Hematopoietic multipotent progenitor cell (in vitro differentiated cells): Measurements from ENCODE around the gene ADISSP. TPM values are rescaled to one million over a fixed set of nuclear protein-coding genes. Genes with fewer than 3 reads are reported as not detected.
"Not testable (repeated sequence)": the region's sequence is repeated elsewhere in the genome, so short reads cannot be mapped to it uniquely, and the experiment has no call there.

Source experiments
- DNase-seq, 3 donors: peaks; one replicate each; pipeline ENCODE4 v3.0.0-alpha.2; 2011 to 2015; ENCODE audit warnings: low read depth in 2 of 3, low spot score in 2 of 3
- total RNA-seq: library from RNA; depleted of rRNA; stranded (reverse); fragments of >200 nt; gene quantifications from one replicate; pipeline ENCODE4 v1.2.3, GENCODE V29; 2012

Gene ADISSP
- total RNA-seq, 1 donor: 40.9 TPM

DNA sequence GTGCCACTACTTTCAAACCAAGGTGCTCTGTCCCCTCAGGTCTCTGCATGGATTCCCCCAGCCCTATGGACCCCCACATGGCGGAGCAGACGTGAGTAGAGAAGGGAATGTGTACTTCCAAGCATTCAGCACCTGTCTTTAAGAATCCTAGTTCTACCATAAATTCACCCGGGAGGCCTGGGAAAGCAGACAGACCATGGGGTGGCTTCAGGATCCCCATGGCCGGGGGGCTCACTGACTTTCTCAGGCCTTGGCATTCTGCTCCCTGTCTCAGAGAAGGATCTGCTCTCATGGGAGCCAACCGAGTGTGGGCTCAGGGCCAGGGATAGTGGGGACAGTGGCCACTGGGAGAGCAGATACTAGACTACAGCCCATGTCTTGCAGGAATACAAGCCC, 30.8 kb upstream of the ADISSP start:
- no peak for DNase-seq

DNA sequence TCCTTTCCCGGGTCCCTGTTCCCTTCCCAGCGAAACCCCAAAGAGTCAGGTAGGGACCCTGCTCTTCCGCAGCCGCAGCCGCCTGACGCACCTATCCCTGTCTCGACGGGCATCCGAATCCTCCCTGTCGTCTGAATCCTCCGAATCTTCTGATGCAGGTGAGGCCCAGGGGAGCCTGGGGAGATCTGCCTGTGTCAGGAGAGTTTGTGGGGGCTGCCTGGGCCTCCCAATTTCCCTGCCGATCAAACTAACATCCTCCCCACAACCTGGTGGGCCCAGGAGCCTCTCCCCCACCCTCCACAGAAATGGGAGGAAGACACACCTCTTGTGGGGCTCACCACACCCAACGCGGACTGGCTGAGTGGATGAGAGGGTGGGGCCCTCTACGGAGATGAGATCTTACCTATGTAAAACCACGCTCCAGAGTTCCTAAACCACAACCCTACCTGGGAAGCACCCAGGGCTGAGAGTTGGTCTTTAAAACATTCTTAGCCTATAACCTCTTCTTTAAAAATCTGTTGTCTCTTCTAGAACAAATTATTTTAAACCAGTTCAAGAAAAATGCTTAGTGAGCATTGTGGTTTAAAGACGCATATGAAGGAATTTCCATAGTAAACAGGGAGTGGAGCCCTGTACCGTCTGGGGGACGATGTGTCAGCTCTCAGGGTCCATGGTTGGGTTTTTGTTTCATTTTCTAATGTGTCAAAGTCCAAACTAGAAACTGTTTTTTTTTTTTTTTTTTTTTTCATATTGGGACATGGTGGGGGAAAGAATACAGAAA, 30.2 kb upstream of the ADISSP start:
- no peak for DNase-seq

DNA sequence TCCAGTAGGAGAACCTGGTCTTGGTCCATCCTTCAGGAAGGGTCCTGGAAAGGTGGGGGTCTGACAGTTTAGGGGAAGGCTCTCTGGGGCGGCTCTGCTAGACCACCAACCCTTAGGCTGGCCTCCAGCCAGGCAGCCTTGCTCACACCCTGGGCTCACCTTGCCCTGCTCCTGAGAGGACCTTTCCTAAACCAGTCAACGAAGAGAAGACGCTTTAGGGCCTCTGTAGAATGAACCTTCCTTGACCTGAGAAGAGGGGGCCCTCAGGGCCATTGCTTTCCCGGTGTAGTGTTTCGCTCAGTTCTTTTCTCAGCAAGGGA, 29.6 kb upstream of the ADISSP start:
- DNase-seq: no peak

DNA sequence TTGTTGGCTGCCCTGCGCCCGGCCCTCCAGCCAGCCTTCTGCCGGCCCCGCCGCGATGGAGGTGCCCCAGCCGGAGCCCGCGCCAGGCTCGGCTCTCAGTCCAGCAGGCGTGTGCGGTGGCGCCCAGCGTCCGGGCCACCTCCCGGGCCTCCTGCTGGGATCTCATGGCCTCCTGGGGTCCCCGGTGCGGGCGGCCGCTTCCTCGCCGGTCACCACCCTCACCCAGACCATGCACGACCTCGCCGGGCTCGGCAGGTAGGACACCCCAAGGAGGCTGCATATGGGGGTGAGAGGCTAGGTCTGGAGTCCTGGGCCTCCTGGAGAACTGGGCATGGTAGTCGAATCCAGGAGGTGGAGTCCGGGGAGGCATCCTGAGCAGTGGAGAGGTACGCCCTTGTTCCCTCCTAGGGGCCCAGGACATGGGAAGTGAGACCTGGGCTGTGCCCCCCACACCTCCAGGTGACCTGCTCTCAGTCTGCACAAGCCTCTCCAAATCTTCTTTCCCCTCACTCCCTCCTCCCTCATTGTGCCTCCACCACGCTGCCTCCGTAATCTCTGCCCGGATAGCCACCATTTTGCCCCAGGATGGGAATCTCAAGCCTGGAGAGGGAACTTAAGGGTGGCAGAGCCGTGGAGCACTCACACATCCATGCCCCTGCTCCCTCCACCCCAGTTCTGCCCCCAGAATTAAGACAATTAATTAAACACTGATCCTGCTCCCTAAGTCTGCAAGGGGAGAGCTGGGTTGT, 29.1 kb upstream of the ADISSP start:
- no peak for DNase-seq

DNA sequence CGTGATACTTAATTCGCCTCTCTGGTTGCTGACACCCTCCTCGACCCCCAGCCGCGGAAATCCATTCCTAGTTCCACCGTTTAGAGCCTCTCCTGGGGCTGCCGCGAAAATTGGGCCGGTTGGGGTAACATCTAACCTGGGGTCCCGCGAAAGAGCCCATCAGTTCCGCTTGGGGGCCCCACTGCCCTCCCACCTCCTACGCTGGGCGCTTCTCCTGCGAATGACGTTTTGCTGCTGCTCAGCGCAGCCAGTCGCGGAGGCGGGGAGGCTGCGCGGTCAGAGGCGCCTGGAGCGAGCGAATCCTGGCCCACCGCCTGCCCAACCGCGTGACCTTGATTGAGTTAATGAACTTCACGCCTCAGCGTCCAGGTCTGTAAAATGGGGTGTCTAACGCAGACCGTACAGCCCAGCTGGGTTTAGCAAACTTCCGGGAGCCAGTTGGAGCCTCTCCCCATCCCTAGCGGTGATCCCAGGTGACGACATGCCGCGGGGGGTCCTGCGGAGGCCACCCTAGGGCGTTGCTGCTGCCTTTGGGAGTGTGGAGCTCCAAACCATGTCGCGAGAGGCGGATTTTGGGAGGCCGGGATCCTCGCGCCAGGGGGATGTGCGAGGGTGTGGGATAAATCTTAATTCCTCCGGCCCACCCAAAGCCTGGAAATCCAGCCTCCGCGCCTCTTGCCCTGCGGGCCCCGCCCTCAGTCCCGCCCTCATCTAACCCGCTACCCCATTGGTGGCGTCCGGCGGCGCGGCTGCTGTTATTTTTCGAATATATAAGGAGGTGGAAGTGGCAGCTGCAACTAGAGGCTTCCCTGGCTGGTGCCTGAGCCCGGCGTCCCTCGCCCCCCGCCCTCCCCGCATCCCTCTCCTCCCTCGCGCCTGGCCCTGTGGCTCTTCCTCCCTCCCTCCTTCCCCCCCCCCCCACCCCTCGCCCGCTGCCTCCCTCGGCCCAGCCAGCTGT, 28.2 kb upstream of the ADISSP start, which contains the start of gene CDC25B:
TSS of gene CDC25B (plus strand) at position 800 of the 958 bp plus-strand sequence. CDS start 222 bp downstream, outside the sequence.
- DNase-seq: peak; percentile 71 to 91 (median 81)

DNA sequence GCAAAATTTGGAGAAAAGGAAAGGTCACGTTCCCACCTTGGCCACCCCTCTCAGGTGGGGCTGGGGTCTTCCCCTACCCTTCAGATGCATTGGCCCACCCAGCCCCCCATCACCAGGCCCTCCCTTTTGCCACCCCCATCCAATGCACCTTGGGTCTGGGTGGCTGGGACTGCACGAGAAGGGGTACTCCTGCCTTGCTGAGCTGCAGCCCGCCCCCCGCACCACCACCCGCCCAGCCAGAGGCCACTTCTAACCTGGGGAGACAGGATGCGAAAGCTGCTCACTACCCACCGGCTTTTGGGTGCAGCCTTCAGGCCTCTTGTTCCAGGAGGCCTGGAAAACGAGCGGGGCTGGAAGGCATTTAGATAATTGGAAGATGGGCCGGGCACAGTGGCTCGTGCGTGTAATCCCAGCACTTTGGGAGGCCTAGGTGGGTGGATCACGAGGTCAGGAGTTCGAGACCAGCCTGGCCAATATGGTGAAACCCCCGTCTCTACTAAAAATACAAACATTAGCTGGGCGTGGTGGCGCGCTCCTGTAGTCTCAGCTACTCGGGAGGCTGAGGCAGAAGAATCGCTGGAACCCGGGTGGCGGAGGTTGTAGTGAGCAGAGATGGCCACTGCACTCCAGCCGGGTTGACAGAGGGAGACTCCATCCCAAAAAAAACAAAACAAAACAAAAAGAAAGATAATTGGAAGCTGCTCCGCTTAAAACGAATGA, 27.3 kb upstream of the ADISSP start:
- no peak for DNase-seq

DNA sequence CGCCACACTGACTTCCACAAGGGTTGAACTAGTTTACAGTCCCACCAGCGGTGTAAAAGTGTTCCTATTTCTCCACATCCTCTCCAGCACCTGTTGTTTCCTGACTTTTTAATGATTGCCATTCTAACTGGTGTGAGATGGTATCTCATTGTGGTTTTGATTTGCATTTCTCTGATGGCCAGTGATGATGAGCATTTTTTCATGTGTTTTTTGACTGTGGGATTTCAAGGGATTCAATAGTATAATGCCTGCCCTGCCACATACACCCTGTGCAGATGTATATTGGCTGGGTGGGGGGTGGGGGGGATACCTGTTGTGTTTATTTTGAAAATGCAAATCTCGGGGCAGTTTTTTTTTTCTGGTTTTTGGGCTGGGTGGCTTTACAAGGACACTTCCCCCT, 26.6 kb upstream of the ADISSP start:
- not testable (repeated sequence) for DNase-seq

DNA sequence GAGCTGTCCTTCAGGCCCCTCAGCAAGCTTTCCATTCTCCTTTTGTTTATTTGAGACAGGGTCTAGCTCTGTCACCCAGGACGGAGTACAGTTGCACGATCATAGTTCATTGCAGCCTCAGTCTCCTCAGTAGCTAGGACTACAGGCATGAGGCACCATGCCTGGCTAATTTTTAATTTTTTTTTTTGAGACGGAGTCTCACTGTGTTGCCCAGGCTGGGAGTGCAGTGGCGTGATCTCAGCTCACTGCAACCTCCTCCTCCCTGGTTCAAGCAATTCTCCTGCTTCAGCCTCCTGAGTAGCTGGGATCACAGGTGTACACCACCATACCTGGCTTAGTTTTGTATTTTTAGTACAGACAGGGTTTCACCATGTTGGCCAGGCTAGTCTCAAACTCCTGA, 21.6 kb upstream of the ADISSP start:
- DNase-seq: not testable (repeated sequence)

DNA sequence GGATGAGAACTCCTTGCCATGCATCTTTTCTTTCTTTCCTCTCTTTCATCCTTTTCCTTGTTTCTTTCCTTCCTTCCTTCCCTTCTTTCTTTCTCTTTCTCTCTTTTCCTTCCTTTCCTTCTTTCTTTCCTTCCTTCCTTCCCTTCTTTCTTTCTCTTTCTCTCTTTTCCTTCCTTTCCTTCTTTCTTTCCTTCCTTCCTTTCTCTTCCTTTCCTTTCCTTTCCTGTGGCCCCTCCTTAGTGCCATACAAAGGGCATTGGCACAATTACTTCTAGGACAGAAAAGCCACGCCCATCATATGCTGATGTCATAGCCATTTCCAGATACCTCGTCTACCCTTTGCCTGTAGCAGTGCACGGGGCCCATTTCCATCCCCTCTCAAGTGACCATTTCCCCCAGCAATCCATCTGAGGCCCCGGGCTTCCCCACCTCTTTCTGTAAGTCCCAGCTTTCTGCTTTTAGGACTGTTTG, 21.2 kb upstream of the ADISSP start:
- no peak for DNase-seq

DNA sequence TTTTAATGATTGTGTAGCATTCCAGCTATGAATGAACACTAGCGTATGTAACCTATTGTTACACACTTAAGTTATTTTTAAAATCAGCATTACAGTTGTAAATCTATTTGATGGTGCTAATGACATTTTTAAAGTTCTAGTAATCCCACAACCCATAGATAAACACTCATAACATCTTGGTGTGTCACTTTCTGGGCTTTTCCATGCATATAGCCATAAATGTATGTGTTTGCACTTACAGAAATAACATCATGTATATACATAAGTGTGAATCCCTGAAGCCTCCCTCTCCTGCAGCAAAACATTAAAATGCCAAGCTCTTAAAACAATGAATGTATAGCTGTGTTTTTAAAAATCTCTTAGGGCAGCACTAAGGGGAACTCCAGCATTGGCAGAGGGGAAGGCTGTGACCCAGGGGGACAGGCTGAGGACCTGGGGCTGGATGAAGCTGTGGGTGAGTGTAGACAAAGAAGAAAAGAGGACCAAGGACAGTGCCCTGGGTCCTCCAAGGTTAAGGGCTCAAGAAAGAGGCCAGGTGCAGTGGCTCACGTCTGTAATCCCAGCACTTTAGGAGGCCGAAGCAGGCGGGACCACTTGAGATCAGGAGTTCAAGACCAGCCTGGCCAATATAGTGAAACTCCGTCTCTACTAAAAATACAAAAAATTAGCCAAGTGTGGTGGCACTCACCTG, 19.9 kb upstream of the ADISSP start:
- no peak for DNase-seq

DNA sequence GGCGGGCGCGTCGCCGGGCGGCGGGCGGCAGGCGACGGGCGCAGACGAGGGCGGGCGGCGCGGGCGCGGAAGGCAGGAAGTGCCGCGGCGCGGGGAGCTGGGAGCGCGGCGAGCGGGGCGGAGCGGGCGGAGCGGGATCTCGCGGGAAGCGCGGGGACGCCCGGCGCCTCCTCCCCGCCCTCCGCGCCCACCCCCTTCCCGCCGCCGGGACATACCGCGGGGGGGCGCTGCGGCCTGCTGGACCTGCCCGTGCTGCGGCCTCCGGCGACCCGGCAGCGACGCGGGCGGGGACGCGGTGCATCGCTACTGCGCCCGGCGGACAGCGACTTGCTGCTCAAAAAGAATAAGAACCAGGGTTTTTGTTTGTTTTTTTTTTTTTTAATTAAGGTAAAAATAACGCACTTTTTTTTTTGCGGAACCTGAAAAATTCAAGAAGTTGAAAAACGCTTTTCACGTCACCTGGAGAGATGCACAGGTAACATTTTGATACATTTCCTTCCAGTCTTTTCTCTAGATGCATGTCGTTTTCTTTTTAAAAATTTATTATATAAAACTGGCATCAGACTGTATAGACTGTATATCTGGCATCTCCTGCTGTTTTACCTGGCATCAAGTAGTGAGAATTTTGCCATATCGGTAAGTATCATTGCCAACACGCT, 19.2 kb upstream of the ADISSP start, which contains the start of gene CENPB:
TSS of gene CENPB (minus strand) at position 76 of the 659 bp plus-strand sequence. CDS start 257 bp downstream, outside the sequence.
- peak; percentile 77 to 89 (median 87) for DNase-seq

DNA sequence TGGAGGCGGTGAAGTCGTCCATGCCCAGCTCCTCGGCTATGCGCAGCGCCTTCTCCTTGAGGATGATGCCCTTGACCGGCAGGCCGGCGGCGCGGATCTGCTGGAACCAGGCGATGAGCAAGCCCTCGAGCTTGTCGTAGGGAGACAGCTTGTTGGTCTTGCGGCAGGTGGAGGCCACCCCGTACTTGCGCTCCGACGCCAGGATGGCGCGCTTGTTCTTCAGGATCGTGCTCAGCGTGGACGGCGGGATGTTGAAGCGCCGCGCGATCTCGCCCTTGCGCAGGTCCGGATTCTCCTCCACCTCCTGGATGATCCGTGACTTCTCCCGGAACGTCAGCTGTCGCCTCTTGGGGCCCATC, 18.6 kb upstream of the ADISSP start:
- DNase-seq: peak in 1 of 3 donors; percentile 49

DNA sequence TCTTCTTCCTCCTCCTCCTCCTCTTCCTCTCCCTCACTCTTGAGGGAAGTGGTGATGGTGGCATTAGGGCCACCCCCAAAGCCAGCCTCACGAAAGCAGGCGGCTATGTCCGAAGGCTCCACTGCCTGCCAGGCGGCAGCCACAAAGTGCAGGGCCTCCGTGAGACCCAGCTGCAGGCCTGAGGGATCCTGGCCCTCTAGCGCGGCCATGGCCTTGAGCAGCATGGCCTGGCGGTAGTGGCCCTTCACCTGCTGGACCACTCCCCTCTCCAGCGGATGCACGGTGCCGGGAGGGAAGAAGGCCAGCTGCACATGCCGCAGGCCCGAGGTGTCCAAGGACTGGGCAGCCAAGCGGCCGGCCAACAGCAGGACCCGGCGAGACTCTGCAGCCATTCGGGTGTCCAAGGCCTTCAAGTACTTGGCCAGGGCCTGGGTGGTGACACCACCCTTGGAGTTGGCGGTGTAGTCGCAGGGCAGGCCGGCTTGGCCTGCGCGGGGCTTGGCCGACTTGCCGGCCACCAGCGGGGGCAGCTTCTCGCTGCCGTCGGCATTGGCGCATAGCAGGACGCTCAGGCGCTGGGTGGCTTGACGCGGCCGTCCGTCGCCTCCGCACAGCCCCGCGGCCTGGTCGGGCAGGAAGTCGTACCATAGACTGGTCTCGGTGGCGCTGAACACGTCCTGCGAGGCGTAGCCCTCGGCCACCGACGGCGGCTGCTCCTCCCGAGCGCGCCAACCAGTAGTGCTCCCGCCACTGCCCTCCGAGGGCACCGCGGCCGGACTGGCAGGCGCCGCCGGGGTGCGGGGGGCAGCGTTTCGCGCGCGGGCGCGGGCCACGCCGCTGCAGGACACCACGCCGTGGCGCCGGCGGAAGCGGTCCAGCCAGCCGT, 17.9 kb upstream of the ADISSP start:
- DNase-seq: no peak

DNA sequence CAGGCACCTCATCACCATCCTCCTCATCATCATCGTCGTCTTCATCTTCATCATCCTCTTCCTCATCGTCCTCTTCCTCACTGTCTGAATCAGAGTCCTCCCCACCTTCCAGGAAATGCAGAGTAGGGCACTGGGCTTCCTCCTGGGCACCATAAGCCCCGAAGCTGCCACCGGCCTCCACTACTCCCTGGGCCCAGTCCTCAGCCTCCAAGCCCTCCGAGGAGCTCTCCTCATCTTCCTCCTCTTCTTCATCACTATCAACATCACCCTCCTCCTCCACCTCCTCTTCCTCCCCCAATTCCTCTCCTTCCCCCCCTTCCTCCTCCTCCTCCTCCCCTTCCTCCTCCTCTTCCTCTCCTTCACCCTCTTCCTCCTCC, 17.3 kb upstream of the ADISSP start:
- no peak for DNase-seq

DNA sequence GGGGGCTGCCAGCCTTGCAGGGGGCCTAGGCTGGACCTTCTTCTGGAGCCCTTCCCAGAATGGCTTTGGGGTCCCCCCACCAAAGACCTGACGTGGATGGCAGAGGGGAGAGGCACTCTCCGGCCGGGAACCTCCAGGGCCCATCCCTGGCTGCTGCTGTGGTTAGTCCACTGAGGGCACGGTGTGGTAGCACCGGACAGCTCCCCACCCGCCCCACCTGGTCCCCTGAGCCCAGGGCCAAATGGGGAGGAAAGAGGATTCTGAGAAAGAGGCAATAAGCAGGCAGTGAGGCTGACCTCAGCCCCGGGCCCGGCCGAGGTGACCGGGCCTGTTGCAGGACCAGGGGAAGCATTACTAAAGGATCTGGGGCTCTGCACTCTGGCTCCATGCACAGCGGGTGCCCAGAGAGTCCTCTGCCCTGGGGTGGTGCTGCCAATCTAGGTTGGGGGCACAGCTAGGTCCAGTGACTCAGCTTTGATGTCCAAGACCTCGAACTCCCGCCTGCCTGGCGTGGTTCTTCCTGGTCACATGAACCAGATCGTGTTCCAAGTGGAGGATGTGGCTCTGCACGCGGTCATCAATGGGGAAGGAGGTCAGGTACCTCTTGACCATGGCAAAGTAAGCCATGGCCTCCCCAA, 16.8 kb upstream of the ADISSP start:
- no peak for DNase-seq

DNA sequence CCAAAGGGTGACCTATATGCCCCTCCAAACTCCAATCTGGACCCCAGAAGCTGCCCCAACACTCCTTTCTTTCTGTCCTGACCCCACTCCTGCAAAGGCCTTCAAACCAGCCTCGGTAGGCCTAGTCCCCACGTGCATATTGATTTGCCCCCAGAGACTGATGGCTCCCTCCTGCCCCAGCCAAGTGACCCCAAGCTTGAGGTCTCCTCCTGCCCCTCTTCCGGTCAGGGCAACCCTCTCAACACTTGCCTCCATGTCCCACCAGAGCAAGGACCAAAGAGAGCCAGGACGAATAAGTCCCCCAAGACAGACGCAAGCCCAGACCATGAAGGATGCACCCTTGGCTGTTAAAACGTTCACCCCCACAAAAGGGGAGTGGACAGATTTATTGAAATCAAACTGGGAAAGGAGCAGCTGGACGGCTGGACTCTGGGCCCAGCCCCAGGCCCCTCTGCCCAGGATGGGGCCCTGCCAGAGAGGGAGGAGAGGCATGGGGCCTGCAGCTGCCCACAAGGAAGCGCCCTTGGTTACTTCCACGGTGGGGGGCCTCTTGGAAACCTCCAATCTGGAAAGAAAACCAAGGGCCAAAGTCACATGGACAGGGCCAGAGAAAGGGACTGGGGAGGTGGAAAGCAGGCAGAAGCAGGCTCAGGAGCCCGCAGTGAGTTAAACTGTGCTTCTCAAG, 16.1 kb upstream of the ADISSP start:
- DNase-seq: no peak

DNA sequence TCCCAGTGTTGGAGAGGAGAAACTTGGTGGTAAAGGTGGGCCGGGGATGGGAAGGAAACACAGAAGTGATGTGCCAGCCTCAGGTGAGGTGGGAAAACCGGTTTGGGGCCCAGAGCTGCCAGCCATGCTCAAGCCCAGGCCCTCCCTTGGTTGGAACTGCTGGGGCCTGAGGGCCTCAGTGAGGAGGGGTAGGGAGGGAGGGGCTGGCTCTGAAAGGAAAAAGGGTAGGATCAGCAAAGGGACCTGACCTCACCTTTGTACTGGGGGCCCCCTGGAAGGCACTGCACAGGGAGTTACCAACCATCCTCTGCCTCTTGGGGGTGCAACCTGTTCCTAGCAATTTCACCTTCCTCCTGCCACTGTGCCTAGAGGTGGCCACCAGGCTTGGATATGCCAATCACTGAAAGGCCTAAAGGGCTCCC, 15.5 kb upstream of the ADISSP start:
- no peak for DNase-seq
